Measurements from ENCODE around the gene HTATSF1. TPM values are rescaled to one million over a fixed set of nuclear protein-coding genes. Genes with fewer than 3 reads are reported as not detected.
A peak's percentile ranks its signal among the peaks of the same experiment; 100 is the strongest.

Gene HTATSF1
- total RNA-seq, 2 donors from 2014 or later = 41.5 to 45.3 TPM

- ATAC-seq = no peak
- H3K27ac Mint-ChIP-seq = no peak overlapping the region
- H3K36me3 Mint-ChIP-seq = no peaks in the 10 kb centered on the region
- no peaks in the 10 kb centered on the region for H3K9me3 Mint-ChIP-seq
- DNase-seq (ENCODE audit: low spot score in 2 of 2) = no peak
Observed at GRCh38 chrX:136488706-136489105, 8.7 kb upstream of the HTATSF1 start.

DNA sequence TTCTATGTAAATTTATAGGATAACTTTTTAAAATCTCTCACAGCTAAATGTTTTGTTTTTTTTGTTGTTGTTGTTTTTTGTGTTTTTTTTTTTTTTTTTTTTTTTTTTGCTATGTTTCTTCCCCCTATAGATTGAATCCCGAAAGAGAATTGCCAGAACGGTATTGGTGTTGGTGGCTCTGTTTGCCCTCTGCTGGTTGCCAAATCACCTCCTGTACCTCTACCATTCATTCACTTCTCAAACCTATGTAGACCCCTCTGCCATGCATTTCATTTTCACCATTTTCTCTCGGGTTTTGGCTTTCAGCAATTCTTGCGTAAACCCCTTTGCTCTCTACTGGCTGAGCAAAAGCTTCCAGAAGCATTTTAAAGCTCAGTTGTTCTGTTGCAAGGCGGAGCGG is 5.6 kb upstream of the HTATSF1 start:
- H3K27ac Mint-ChIP-seq = no peak overlapping the region
- H3K36me3 Mint-ChIP-seq = no peaks in the 10 kb centered on the region
- no peaks in the 10 kb centered on the region for H3K9me3 Mint-ChIP-seq
- ATAC-seq = no peak
- no peak for DNase-seq (ENCODE audit: low spot score in 2 of 2)

DNA sequence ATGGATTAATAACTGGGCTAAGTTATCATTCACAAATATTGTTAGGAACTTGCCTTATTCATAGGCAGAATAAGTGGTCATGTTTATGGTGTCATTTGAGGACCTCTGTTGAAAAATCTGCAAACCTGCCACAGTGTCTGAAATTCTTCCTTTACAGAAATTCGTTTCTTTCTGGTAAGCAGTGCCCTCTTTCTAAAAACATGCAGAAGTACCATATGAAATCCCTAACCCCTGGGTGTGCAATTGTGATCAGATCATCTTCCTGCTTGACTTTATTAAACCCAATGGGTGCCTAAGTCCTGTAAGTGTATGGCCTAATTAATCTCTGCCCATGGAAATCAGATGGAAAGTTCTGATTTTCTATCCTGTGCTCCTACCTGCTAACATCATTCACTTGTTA is 4.4 kb upstream of the HTATSF1 start:
- no peak for ATAC-seq
- H3K9me3 Mint-ChIP-seq = no peaks in the 10 kb centered on the region
- H3K27ac Mint-ChIP-seq = no peak overlapping the region
- no peak for DNase-seq (ENCODE audit: low spot score in 2 of 2)
- peaks cover 0 to 5% of the 10 kb centered on the region in 2 donors for H3K36me3 Mint-ChIP-seq

GRCh38 chrX:136495043-136495442 is 2.3 kb upstream of the HTATSF1 start:
- DNase-seq (ENCODE audit: low spot score in 2 of 2) (no peak), ATAC-seq (no peak)
- Mint-ChIP-seq H3K27ac (no peak overlapping the region), H3K9me3 (no peaks in the 10 kb centered on the region), H3K36me3 (peaks cover 5 to 10% of the 10 kb centered on the region in 2 donors)

DNA sequence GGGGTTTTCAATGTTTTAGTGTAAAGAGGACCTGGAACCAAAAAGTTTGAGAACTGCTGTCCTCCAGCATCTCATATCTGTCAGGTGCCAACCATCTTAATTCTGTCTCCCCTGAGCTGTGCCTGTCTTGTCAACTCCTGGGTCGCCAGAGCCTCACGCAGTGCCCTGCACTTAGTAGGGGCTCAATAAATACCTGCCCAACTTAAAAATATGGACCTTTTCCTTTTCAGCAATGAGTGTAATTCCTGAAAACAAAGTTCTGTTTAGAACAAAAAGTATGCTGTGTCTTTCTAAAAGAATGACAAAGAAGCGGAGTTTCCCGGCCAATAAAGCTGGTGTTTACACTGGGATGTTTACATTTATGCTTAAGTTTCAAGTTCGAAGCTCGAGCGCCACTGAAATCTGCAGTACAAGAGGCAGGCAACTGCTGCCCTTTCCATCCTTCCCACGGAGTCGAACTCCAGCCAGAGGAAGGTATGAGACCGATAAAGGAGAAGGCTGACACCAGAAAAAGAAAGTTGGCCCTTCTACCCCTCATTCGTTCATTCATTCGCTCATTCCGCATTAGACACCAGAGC is 1.1 kb upstream of the HTATSF1 start:
- ATAC-seq (no peak), DNase-seq (ENCODE audit: low spot score in 2 of 2) (no peak)
- Mint-ChIP-seq H3K9me3 (no peaks in the 10 kb centered on the region), H3K27ac (peak overlapping the region; percentile 94 to 95), H3K36me3 (peaks cover 5 to 12% of the 10 kb centered on the region in 2 donors)

GRCh38 chrX:136496764-136497555 is 432 bp upstream of the HTATSF1 start:
- ATAC-seq (peak; percentile 84 to 86), DNase-seq (ENCODE audit: low spot score in 2 of 2) (peak; percentile 76 to 85)
- Mint-ChIP-seq H3K36me3 (peaks cover 5 to 16% of the 10 kb centered on the region in 2 donors), H3K27ac (peak overlapping the region; percentile 94 to 95), H3K9me3 (no peaks in the 10 kb centered on the region)

DNA sequence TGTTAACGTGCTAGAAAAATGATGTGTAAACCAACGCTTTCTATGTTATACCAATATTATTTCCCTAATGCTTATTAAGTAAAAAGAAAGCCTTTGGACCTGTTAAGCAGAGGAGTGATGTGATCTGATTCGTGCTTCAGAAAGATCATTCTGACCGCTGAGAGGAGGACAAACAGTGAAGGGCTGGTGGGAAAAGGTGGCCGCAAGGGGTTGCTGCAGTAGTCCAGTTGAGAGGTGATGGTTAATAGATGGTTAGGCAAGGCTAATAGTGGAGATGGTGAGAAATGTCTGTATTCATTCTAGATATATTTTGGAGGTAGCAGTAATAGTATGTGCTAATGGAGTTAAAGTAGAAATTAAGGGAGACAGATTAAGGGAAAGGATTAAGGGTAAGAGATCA is 21.7 kb downstream of the HTATSF1 start:
- Mint-ChIP-seq H3K27ac (no peak overlapping the region), H3K9me3 (peaks cover 0 to 5% of the 10 kb centered on the region in 2 donors), H3K36me3 (no peaks in the 10 kb centered on the region)
- DNase-seq (ENCODE audit: low spot score in 2 of 2) (no peak), ATAC-seq (no peak)

DNA sequence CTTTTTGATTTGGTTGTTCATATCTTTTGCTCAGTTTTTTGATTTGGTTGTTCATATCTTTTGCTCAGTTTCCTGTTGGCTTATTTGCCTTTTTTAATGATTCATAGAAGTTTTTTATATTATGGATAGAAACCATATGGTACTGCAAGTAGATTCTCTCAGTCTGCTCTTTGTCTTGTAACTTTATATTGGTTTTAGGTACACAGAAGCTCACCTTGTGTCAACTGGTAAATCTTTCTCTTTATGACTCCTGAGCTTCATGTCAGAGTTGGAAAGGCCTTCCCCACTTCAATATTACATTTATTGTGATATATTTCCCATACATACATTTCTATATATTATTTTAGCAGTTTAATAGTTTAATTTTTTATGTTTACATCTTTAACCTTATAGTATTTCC is 26.4 kb downstream of the HTATSF1 start:
- H3K36me3 Mint-ChIP-seq = no peaks in the 10 kb centered on the region
- no peak for DNase-seq (ENCODE audit: low spot score in 2 of 2)
- ATAC-seq = no peak
- H3K27ac Mint-ChIP-seq = no peak overlapping the region
- peaks cover 0 to 6% of the 10 kb centered on the region in 2 donors for H3K9me3 Mint-ChIP-seq

DNA sequence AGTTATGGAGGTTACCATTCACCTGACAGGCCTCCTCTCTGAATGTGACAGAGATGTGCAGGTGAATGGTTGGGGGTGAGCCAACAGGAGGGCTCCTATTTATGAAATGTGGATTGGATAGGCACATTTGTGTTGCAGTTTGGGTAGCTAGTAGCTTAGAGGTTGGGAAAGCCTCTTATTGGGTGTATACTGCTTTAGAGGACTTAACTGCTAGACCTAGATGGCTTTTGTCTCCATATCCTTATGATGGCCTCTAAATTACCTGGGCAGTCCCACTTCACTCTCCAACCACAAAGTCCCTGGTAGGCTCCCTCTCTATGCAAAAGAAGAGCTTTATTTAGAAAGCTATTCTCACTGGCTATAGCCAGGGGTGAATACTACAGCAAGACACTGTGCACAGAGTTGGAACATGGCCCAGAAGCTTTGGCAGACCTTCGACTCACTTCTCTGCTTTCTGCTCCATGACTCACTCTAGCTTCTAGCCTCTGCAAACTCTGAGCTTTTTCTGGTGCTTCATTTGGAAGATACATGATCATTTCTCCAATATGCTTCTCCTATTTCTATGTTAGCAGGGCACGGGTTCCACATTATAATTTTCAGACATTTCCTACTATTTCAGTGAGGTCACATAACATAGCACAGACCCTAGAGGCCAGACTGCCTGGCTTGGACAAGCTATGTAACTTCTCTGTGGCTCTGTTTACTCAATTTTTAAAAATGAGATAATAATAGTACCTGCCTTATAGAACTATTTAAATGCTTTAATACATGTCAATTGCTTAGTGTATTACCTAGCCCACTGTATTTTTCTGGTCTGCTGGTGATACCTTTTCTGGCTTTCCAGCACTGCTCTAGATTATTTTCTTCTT is 28.6 kb downstream of the HTATSF1 start:
- DNase-seq (ENCODE audit: low spot score in 2 of 2) (no peak), ATAC-seq (peak; percentile 55 to 60)
- no peaks in the 10 kb centered on the region for H3K36me3 Mint-ChIP-seq
- no peak overlapping the region for H3K27ac Mint-ChIP-seq
- peaks cover 0 to 9% of the 10 kb centered on the region in 2 donors for H3K9me3 Mint-ChIP-seq

- Mint-ChIP-seq H3K27ac (no peak overlapping the region), H3K9me3 (peaks cover 0 to 9% of the 10 kb centered on the region in 2 donors), H3K36me3 (no peaks in the 10 kb centered on the region)
- DNase-seq (ENCODE audit: low spot score in 2 of 2) (no peak), ATAC-seq (no peak)
Observed at GRCh38 chrX:136528645-136529315, 31.4 kb downstream of the HTATSF1 start.

DNA sequence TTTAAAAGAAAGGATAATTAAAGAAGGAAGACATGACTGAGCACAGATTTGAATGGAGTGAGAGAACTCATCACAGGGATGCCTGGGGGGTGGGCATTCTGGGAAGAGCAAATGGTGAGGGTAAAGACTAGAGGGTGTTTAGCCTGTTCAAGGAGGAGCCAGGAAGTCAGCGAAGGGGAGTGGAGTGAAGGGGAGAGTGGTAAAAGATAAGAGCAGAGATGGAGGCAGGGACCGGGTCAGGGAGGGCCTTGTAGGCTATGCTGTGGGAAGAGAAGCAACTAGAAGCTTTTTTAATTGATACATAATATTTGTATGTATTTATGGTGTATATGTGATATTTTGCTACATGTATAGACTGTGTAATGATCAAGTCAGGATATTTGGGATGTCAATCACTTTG is 32.4 kb downstream of the HTATSF1 start:
- Mint-ChIP-seq H3K9me3 (peaks cover 0 to 6% of the 10 kb centered on the region in 2 donors), H3K27ac (peak overlapping the region in 1 of 2 donors; percentile 81), H3K36me3 (no peaks in the 10 kb centered on the region)
- no peak for DNase-seq (ENCODE audit: low spot score in 2 of 2)
- no peak for ATAC-seq

DNA sequence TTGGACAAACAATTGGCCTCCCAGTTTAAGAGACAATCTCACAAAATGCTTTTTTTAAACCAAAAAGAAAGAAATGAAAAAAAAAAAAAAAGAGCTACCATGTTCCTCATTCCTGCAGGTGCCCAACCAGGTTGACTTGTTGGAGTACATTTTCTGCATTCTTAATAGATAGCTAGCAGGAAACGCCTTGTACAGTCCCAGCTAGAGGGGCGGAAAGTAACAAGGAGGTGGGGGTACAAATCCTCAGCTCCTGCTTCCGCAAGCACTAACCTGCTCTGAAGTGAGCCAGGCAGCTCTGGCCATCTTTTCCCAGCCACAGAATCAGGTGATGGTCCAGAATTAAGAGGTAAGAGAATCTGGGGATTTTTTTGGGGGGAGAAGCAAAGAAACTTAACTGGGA is 34.6 kb downstream of the HTATSF1 start, which contains the start of gene VGLL1:
VGLL1 (plus strand) TSS at position 265 of the 400 bp plus-strand sequence. CDS start 3,806 bp downstream, outside the sequence.
- no peaks in the 10 kb centered on the region for H3K36me3 Mint-ChIP-seq
- no peak for ATAC-seq
- no peak for DNase-seq (ENCODE audit: low spot score in 2 of 2)
- peaks cover 0 to 5% of the 10 kb centered on the region in 2 donors for H3K9me3 Mint-ChIP-seq
- H3K27ac Mint-ChIP-seq = no peak within 1 kb of the TSS

DNA sequence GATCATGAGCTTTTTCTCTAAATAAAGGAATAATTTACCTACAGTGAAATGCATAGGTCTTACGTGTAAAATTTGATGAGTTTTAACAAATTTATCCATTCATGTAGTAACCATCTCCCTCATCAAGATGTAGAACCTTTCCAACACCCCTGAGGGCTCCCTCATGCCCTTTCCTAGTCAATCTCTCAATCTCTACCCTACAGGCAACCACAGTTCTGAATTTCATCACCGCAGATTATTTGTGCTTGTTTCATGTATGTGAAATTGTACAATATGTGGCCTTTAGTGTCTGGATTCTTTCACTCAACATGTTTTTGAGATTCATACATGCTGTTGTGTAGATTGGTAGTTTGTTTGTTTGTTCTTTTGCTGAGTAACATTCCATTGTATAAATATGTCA is 36.7 kb downstream of the HTATSF1 start:
- DNase-seq (ENCODE audit: low spot score in 2 of 2) (no peak), ATAC-seq (no peak)
- no peaks in the 10 kb centered on the region for H3K36me3 Mint-ChIP-seq
- no peaks in the 10 kb centered on the region for H3K9me3 Mint-ChIP-seq
- H3K27ac Mint-ChIP-seq = no peak overlapping the region

GRCh38 chrX:136538811-136539210 is 41.4 kb downstream of the HTATSF1 start:
- no peak overlapping the region for H3K27ac Mint-ChIP-seq
- DNase-seq (ENCODE audit: low spot score in 2 of 2) (no peak), ATAC-seq (no peak)
- no peaks in the 10 kb centered on the region for H3K9me3 Mint-ChIP-seq
- H3K36me3 Mint-ChIP-seq = no peaks in the 10 kb centered on the region

DNA sequence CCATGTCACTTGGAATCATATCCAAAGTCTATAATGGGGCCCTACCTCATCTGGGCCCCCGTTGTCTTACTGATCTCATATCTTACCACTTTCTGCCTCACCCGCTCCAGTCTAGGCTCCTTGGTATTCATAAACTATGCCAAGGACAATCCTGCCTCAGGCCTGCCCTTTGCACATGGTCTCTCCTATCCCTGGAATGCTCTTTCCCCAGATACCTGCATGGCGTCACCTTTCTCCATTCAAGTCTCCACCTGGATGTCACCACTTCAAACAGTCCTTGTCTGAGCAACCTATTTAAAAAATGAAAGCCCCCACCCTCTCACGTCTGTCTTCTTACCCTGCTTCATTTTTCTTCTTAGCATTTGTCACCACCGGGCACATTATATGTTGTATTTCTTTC is 42.8 kb downstream of the HTATSF1 start:
- H3K36me3 Mint-ChIP-seq = no peaks in the 10 kb centered on the region
- no peaks in the 10 kb centered on the region for H3K9me3 Mint-ChIP-seq
- DNase-seq (ENCODE audit: low spot score in 2 of 2) (no peak), ATAC-seq (no peak)
- no peak overlapping the region for H3K27ac Mint-ChIP-seq

DNA sequence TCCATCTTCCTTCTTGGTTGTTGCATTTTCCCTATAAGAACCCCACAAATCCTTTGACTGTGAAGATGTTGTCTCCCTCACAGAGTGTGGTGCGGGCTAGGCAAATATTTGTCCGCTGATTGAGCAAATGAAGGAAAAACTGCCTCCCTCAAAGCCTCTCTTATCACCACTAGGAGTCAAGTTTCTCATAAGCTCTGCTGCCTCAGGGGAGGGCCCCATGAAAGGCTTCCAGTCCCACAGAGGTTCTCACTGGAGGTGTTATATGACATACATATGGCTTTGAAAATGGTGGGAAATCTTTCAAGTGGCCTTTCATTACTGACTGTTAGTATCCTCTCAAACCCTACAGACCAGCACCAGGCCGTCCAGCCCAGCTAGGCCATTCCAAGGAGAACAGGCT is 43.9 kb downstream of the HTATSF1 start:
- Mint-ChIP-seq H3K27ac (no peak overlapping the region), H3K36me3 (no peaks in the 10 kb centered on the region), H3K9me3 (no peaks in the 10 kb centered on the region)
- DNase-seq (ENCODE audit: low spot score in 2 of 2) (no peak), ATAC-seq (no peak)

GRCh38 chrX:136542281-136542680 is 44.9 kb downstream of the HTATSF1 start:
- Mint-ChIP-seq H3K27ac (no peak overlapping the region), H3K9me3 (no peaks in the 10 kb centered on the region), H3K36me3 (no peaks in the 10 kb centered on the region)
- no peak for DNase-seq (ENCODE audit: low spot score in 2 of 2)
- ATAC-seq = no peak
